Glomerular endothelial cell (primary cell): ENCODE results near the gene PIK3R5. TPM values are rescaled to one million over a fixed set of nuclear protein-coding genes. Genes with fewer than 3 reads are reported as not detected.
A peak's percentile ranks its signal among the peaks of the same experiment; 100 is the strongest.
"Not testable (repeated sequence)": the region's sequence is repeated elsewhere in the genome, so short reads cannot be mapped to it uniquely, and the experiment has no call there.

Source experiments
- DNase-seq: peaks from one replicate; pipeline ENCODE4 v3.0.0-alpha.2; 2011; ENCODE audit warnings: low read depth, low spot score; ENCODE audit errors: extremely low read depth
- total RNA-seq: library from RNA; depleted of rRNA; stranded (reverse); fragments of >200 nt; gene quantifications from 2 replicates; pipeline ENCODE4 v1.2.3, GENCODE V29; 2015

The PIK3R5 gene
- total RNA-seq, 1 donor from 2014 or later, result not detected

GRCh38 chr17:8865811-8866210, 99.7 kb downstream of the PIK3R5 start:
- no peak for DNase-seq

GRCh38 chr17:8865385-8865784, 100.1 kb downstream of the PIK3R5 start:
- no peak for DNase-seq

GRCh38 chr17:8862213-8863056, 103.1 kb downstream of the PIK3R5 start:
- no peak for DNase-seq

- no peak for DNase-seq
Observed at GRCh38 chr17:8861495-8862181, 103.9 kb downstream of the PIK3R5 start.

GRCh38 chr17:8859804-8860430, 105.6 kb downstream of the PIK3R5 start:
- no peak for DNase-seq

- DNase-seq, result no peak
Observed at GRCh38 chr17:8859027-8859803, 106.3 kb downstream of the PIK3R5 start.

- DNase-seq, result no peak
Observed at GRCh38 chr17:8857919-8858318, 107.6 kb downstream of the PIK3R5 start.

- no peak for DNase-seq
Observed at GRCh38 chr17:8856869-8857575, 108.5 kb downstream of the PIK3R5 start.

- not testable (repeated sequence) for DNase-seq
Observed at GRCh38 chr17:8856205-8856603, 109.3 kb downstream of the PIK3R5 start.

- no peak for DNase-seq
Observed at GRCh38 chr17:8855477-8856204, 109.9 kb downstream of the PIK3R5 start.

GRCh38 chr17:8851600-8851999, 113.9 kb downstream of the PIK3R5 start:
- no peak for DNase-seq

GRCh38 chr17:8849311-8850041, 116.0 kb downstream of the PIK3R5 start:
- no peak for DNase-seq

- DNase-seq, result no peak
Observed at GRCh38 chr17:8847891-8848290, 117.6 kb downstream of the PIK3R5 start.

GRCh38 chr17:8846768-8847211, 118.7 kb downstream of the PIK3R5 start:
- DNase-seq, result peak; percentile 5

- DNase-seq, result no peak
Observed at GRCh38 chr17:8844229-8845218, 121.0 kb downstream of the PIK3R5 start.

GRCh38 chr17:8843344-8843743, 122.2 kb downstream of the PIK3R5 start:
- no peak for DNase-seq

GRCh38 chr17:8841844-8842243, 123.7 kb downstream of the PIK3R5 start:
- DNase-seq, result no peak
